Glutamatergic neuron (in vitro differentiated cells): ENCODE measurements around the gene C3orf33. TPM values are rescaled to one million over a fixed set of nuclear protein-coding genes. Genes with fewer than 3 reads are reported as not detected.

Experiments
- DNase-seq: peaks from one replicate; pipeline ENCODE4 v3.0.0; 2022
- H3K27ac Mint-ChIP-seq: one replicate; pipeline ENCODE4 v1.8.0; 2020; ENCODE audit warnings: mild to moderate bottlenecking, mixed read lengths, inconsistent platforms; ENCODE audit not compliant: unreplicated experiment
- H3K27me3 Mint-ChIP-seq: one replicate; pipeline ENCODE4 v1.8.0; 2020; ENCODE audit warnings: mild to moderate bottlenecking, moderate library complexity, mixed read lengths, inconsistent platforms; ENCODE audit not compliant: unreplicated experiment
- H3K36me3 Mint-ChIP-seq: one replicate; pipeline ENCODE4 v1.8.0; 2020; ENCODE audit warnings: mild to moderate bottlenecking, mixed read lengths, inconsistent platforms; ENCODE audit not compliant: unreplicated experiment
- H3K4me1 Mint-ChIP-seq: one replicate; pipeline ENCODE4 v1.8.0; 2020; ENCODE audit warnings: mild to moderate bottlenecking, low read depth, mixed read lengths, inconsistent platforms; ENCODE audit not compliant: unreplicated experiment
- H3K4me3 Mint-ChIP-seq: one replicate; pipeline ENCODE4 v1.8.0; 2020; ENCODE audit warnings: mild to moderate bottlenecking, mixed read lengths, inconsistent platforms; ENCODE audit not compliant: unreplicated experiment
- H3K9me3 Mint-ChIP-seq: one replicate; pipeline ENCODE4 v1.8.0; 2020; ENCODE audit warnings: mild to moderate bottlenecking, moderate library complexity, mixed read lengths, inconsistent platforms; ENCODE audit not compliant: unreplicated experiment
- CTCF ChIP-seq: fragments of 200-600 bp; sonication (generic); IDR thresholded peaks from one replicate; pipeline ENCODE4 v1.5.0; 2021; ENCODE audit not compliant: partially characterized antibody, unreplicated experiment
- total RNA-seq: library from RNA; stranded (reverse); fragmentation: NEBNext Ultra II Directional; extraction: Animal tissue kit (Norgen Biotek cat#: 25700); gene quantifications from one replicate; pipeline ENCODE4 v1.2.1, GENCODE V29; 2021; ENCODE audit not compliant: unreplicated experiment

Gene C3orf33
- total RNA-seq, 1 donor from 2014 or later = 1.8 TPM

GRCh38 chr3:155745795-155746550 lies 60.1 kb downstream of the C3orf33 start:
- H3K4me1 Mint-ChIP-seq = peaks cover 6% of the 10 kb centered on the region
- no peak overlapping the region for H3K27ac Mint-ChIP-seq
- no peaks in the 10 kb centered on the region for H3K27me3 Mint-ChIP-seq
- H3K36me3 Mint-ChIP-seq = no peaks in the 10 kb centered on the region
- peak; percentile 44 for DNase-seq
- H3K9me3 Mint-ChIP-seq = no peaks in the 10 kb centered on the region
- TF ChIP-seq CTCF = no peak
- peak overlapping the region; percentile 66 for H3K4me3 Mint-ChIP-seq

- Mint-ChIP-seq H3K9me3 (no peaks in the 10 kb centered on the region), H3K4me1 (peaks cover 6% of the 10 kb centered on the region), H3K27me3 (no peaks in the 10 kb centered on the region), H3K4me3 (peak within 1 kb of the TSS; percentile 97), H3K27ac (no peak within 1 kb of the TSS), H3K36me3 (no peaks in the 10 kb centered on the region)
- TF ChIP-seq CTCF = no peak
- peak; percentile 86 for DNase-seq
Measured at GRCh38 chr3:155744626-155745324, 61.3 kb downstream of the C3orf33 start, which contains the start of gene PLCH1. PLCH1 (minus strand) TSS chr3:155745071; CDS start chr3:155704224, 40,847 bp downstream.

- H3K27me3 Mint-ChIP-seq = no peaks in the 10 kb centered on the region
- no peaks in the 10 kb centered on the region for H3K36me3 Mint-ChIP-seq
- H3K9me3 Mint-ChIP-seq = no peaks in the 10 kb centered on the region
- H3K4me1 Mint-ChIP-seq = peaks cover 6% of the 10 kb centered on the region
- peak; percentile 89 for DNase-seq
- no peak for TF ChIP-seq CTCF
- no peak overlapping the region for H3K27ac Mint-ChIP-seq
- peak overlapping the region; percentile 97 for H3K4me3 Mint-ChIP-seq
Measured at GRCh38 chr3:155744010-155744625, 62.0 kb downstream of the C3orf33 start.

GRCh38 chr3:155743606-155744005 lies 62.5 kb downstream of the C3orf33 start:
- Mint-ChIP-seq H3K4me1 (peaks cover 6% of the 10 kb centered on the region), H3K27ac (no peak overlapping the region), H3K36me3 (no peaks in the 10 kb centered on the region), H3K4me3 (peak overlapping the region; percentile 97), H3K27me3 (no peaks in the 10 kb centered on the region), H3K9me3 (no peaks in the 10 kb centered on the region)
- no peak for DNase-seq
- no peak for TF ChIP-seq CTCF
